ENCODE measurements around the gene NOS1AP. TPM values are rescaled to one million over a fixed set of nuclear protein-coding genes. Genes with fewer than 3 reads are reported as not detected.

Gene NOS1AP
- total and polyA plus RNA-seq, 9 of the 15 experiments (the other 6 are each of a cell fraction or from before 2014, with no cell fraction given), result 0.07 to 1.5 (median 0.22) TPM

DNA sequence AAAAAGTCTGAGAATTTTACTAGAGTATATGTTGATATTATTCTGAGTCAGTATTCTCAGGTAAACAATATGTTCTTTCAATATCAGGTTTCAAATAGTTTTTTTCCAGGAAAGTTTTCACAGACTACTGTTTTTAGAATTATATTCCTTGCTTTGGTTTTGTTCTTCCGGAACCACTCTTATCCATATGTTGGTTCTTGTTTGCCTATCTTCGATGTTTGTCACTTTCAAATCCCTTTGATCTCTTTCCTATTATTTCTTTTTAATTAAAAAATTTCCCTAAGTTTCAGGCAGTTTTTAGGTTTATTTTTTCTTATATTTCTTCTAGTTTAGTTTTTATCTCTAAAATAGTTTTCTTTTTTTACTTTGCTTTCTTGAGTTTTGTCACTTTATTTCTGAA lies 20.9 kb downstream of the NOS1AP start (continued):
- TF ChIP-seq RBM17 (IDR thresholded peaks at IDR 0.05; ENCODE audit: borderline replicate concordance, low read depth, low read length) (no peak), BMI1 (IDR thresholded peaks at IDR 0.05; ENCODE audit: low read length) (no peak), GTF2A2 (tag; IDR thresholded peaks at IDR 0.05) (no peak), RAD21 (CRISPR knock-in tag; conservative IDR thresholded peaks at IDR 0.05 in 1 of 2, IDR thresholded peaks at IDR 0.05 in 1 of 2) (no peak), ZNF695 (CRISPR knock-in tag; IDR thresholded peaks at IDR 0.05) (no peak)
- TF ChIP-seq, protein P1, sequence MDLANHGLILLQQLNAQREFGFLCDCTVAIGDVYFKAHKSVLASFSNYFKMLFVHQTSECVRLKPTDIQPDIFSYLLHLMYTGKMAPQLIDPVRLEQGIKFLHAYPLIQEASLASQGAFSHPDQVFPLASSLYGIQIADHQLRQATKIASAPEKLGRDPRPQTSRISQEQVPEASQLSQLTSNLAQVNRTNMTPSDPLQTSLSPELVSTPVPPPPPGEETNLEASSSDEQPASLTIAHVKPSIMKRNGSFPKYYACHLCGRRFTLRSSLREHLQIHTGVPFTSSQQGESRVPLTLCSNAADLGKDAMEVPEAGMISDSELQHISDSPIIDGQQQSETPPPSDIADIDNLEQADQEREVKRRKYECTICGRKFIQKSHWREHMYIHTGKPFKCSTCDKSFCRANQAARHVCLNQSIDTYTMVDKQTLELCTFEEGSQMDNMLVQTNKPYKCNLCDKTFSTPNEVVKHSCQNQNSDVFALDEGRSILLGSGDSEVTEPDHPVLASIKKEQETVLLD (IDR thresholded peaks at IDR 0.05), result no peak
- TF ChIP-seq, protein P2, sequence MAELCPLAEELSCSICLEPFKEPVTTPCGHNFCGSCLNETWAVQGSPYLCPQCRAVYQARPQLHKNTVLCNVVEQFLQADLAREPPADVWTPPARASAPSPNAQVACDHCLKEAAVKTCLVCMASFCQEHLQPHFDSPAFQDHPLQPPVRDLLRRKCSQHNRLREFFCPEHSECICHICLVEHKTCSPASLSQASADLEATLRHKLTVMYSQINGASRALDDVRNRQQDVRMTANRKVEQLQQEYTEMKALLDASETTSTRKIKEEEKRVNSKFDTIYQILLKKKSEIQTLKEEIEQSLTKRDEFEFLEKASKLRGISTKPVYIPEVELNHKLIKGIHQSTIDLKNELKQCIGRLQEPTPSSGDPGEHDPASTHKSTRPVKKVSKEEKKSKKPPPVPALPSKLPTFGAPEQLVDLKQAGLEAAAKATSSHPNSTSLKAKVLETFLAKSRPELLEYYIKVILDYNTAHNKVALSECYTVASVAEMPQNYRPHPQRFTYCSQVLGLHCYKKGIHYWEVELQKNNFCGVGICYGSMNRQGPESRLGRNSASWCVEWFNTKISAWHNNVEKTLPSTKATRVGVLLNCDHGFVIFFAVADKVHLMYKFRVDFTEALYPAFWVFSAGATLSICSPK (IDR thresholded peaks at IDR 0.05; ENCODE audit: borderline replicate concordance), result no peak
